SJSA1 (cell line): ENCODE data around the gene PFKL. TPM values are rescaled to one million over a fixed set of nuclear protein-coding genes. Genes with fewer than 3 reads are reported as not detected.
A peak's percentile ranks its signal among the peaks of the same experiment; 100 is the strongest.
"Not testable (repeated sequence)": the region's sequence is repeated elsewhere in the genome, so short reads cannot be mapped to it uniquely, and the experiment has no call there.

ENCODE experiments used
- DNase-seq, 2 experiments: peaks; one replicate each; pipeline ENCODE4 v3.0.0-alpha.2; 2015 to 2020; ENCODE audit warnings: low spot score in 2 of 2, low read depth in 1 of 2
- H3K27ac ChIP-seq: fragments of 250-450 bp; sonication (Bioruptor Pico); 2 replicates; pipeline ENCODE4 v1.5.1; 2020; ENCODE audit warnings: mild to moderate bottlenecking, moderate library complexity
- H3K27me3 ChIP-seq: fragments of 250-450 bp; sonication (Bioruptor Pico); replicated peaks from 2 replicates; pipeline ENCODE4 v1.5.1; 2020; ENCODE audit warnings: mild to moderate bottlenecking, moderate library complexity
- H3K36me3 ChIP-seq: fragments of 250-450 bp; sonication (Bioruptor Pico); 2 replicates; pipeline ENCODE4 v1.5.1; 2020; ENCODE audit warnings: mild to moderate bottlenecking
- H3K4me1 ChIP-seq: fragments of 250-450 bp; sonication (Bioruptor Pico); replicated peaks from 2 replicates; pipeline ENCODE4 v1.6.1; 2021; ENCODE audit warnings: mild to moderate bottlenecking
- H3K4me3 ChIP-seq: fragments of 250-450 bp; sonication (Bioruptor Pico); 2 replicates; pipeline ENCODE4 v1.5.1; 2020; ENCODE audit warnings: mild to moderate bottlenecking
- H3K9me3 ChIP-seq: fragments of 250-450 bp; sonication (Bioruptor Pico); replicated peaks from 2 replicates; pipeline ENCODE4 v1.5.1; 2020; ENCODE audit warnings: mild to moderate bottlenecking
- total RNA-seq: library from RNA; depleted of rRNA; stranded (reverse); fragments of >200 nt; shearing (Covaris generic); gene quantifications from 2 replicates; pipeline ENCODE4 v1.2.3, GENCODE V29; 2014

PFKL gene
- total RNA-seq, 1 experiment from 2014 or later, result 134 TPM

GRCh38 chr21:44337449-44337848 lies 37.6 kb downstream of the PFKL start:
- no peaks in the 10 kb centered on the region for H3K9me3 ChIP-seq
- no peak overlapping the region for H3K27ac ChIP-seq
- H3K4me1 ChIP-seq, result peaks cover 18% of the 10 kb centered on the region
- peaks cover 19% of the 10 kb centered on the region for H3K36me3 ChIP-seq
- H3K4me3 ChIP-seq, result no peak overlapping the region
- H3K27me3 ChIP-seq, result no peaks in the 10 kb centered on the region; the same call in 1 of the 2 replicates
- no peak for DNase-seq

GRCh38 chr21:44337941-44338895 lies 38.4 kb downstream of the PFKL start:
- H3K27ac ChIP-seq, result no peak overlapping the region
- H3K36me3 ChIP-seq, result peaks cover 17% of the 10 kb centered on the region
- peaks cover 18% of the 10 kb centered on the region for H3K4me1 ChIP-seq
- H3K9me3 ChIP-seq, result no peaks in the 10 kb centered on the region
- peak overlapping the region; percentile 34 for H3K4me3 ChIP-seq
- no peaks in the 10 kb centered on the region; the same call in 1 of the 2 replicates for H3K27me3 ChIP-seq
- DNase-seq, result peak in 1 of 2 experiments; percentile 56

GRCh38 chr21:44338971-44339910 lies 39.4 kb downstream of the PFKL start, which contains the start of gene CFAP410:
TSS of gene CFAP410 (minus strand) at chr21:44339390. CDS start at chr21:44339194, 196 bp downstream.
- Histone ChIP-seq H3K4me3 (peak within 1 kb of the TSS; percentile 72), H3K4me1 (peaks cover 18% of the 10 kb centered on the region), H3K27ac (peak within 1 kb of the TSS; percentile 98), H3K27me3 (no peaks in the 10 kb centered on the region; the same call in 1 of the 2 replicates), H3K9me3 (no peaks in the 10 kb centered on the region), H3K36me3 (peaks cover 17% of the 10 kb centered on the region)
- DNase-seq, result peak; percentile 95 to 98

GRCh38 chr21:44341726-44342458 lies 42.0 kb downstream of the PFKL start:
- not testable (repeated sequence) for H3K4me3 ChIP-seq, H3K27me3 ChIP-seq, H3K36me3 ChIP-seq, DNase-seq, H3K9me3 ChIP-seq, H3K27ac ChIP-seq
- peaks cover 18% of the 10 kb centered on the region for H3K4me1 ChIP-seq

- H3K9me3 ChIP-seq, H3K4me3 ChIP-seq, H3K27ac ChIP-seq, H3K36me3 ChIP-seq, DNase-seq: not testable (repeated sequence)
- Histone ChIP-seq H3K4me1 (peaks cover 14% of the 10 kb centered on the region), H3K27me3 (peaks cover 13% of the 10 kb centered on the region; the same call in 1 of the 2 replicates)
Measured at GRCh38 chr21:44342981-44343380, 43.1 kb downstream of the PFKL start.

- Histone ChIP-seq H3K36me3 (no peaks in the 10 kb centered on the region), H3K4me1 (peaks cover 9% of the 10 kb centered on the region), H3K27ac (no peak overlapping the region), H3K9me3 (no peaks in the 10 kb centered on the region), H3K27me3 (peaks cover 28% of the 10 kb centered on the region), H3K4me3 (no peak overlapping the region)
- DNase-seq, result no peak
Measured at GRCh38 chr21:44344541-44345183, 44.8 kb downstream of the PFKL start.

- no peak for DNase-seq
- Histone ChIP-seq H3K36me3 (no peaks in the 10 kb centered on the region), H3K27me3 (peaks cover 33% of the 10 kb centered on the region), H3K4me1 (peaks cover 1% of the 10 kb centered on the region), H3K9me3 (no peaks in the 10 kb centered on the region), H3K4me3 (no peak overlapping the region), H3K27ac (no peak overlapping the region)
Measured at GRCh38 chr21:44345495-44345894, 45.6 kb downstream of the PFKL start.

GRCh38 chr21:44347911-44348451 lies 48.1 kb downstream of the PFKL start:
- H3K9me3 ChIP-seq, result no peaks in the 10 kb centered on the region
- DNase-seq, result no peak
- H3K4me3 ChIP-seq, result no peak overlapping the region
- H3K27ac ChIP-seq, result no peak overlapping the region
- H3K4me1 ChIP-seq, result no peaks in the 10 kb centered on the region
- no peaks in the 10 kb centered on the region for H3K36me3 ChIP-seq
- H3K27me3 ChIP-seq, result peaks cover 47% of the 10 kb centered on the region

- no peaks in the 10 kb centered on the region for H3K4me1 ChIP-seq
- H3K4me3 ChIP-seq, result no peak overlapping the region
- no peaks in the 10 kb centered on the region for H3K9me3 ChIP-seq
- no peak overlapping the region for H3K27ac ChIP-seq
- H3K27me3 ChIP-seq, result peaks cover 55% of the 10 kb centered on the region
- no peak for DNase-seq
- no peaks in the 10 kb centered on the region for H3K36me3 ChIP-seq
Measured at GRCh38 chr21:44348861-44349260, 49.0 kb downstream of the PFKL start.

- no peak for DNase-seq
- Histone ChIP-seq H3K27me3 (peaks cover 55% of the 10 kb centered on the region), H3K36me3 (no peaks in the 10 kb centered on the region), H3K4me3 (no peak overlapping the region), H3K4me1 (no peaks in the 10 kb centered on the region), H3K9me3 (no peaks in the 10 kb centered on the region), H3K27ac (no peak overlapping the region)
Measured at GRCh38 chr21:44349416-44349846, 49.6 kb downstream of the PFKL start.

- Histone ChIP-seq H3K27me3 (peaks cover 55% of the 10 kb centered on the region), H3K36me3 (no peaks in the 10 kb centered on the region), H3K27ac (no peak overlapping the region), H3K4me3 (no peak overlapping the region), H3K9me3 (no peaks in the 10 kb centered on the region), H3K4me1 (no peaks in the 10 kb centered on the region)
- no peak for DNase-seq
Measured at GRCh38 chr21:44349847-44350772, 50.3 kb downstream of the PFKL start.
